ENCODE results near the gene SASH1. TPM values are rescaled to one million over a fixed set of nuclear protein-coding genes. Genes with fewer than 3 reads are reported as not detected.

Gene SASH1
- total and polyA plus RNA-seq, 9 of the 15 experiments (the other 6 are each of a cell fraction or from before 2014, with no cell fraction given): 0.35 to 3.5 (median 1.6) TPM

DNA sequence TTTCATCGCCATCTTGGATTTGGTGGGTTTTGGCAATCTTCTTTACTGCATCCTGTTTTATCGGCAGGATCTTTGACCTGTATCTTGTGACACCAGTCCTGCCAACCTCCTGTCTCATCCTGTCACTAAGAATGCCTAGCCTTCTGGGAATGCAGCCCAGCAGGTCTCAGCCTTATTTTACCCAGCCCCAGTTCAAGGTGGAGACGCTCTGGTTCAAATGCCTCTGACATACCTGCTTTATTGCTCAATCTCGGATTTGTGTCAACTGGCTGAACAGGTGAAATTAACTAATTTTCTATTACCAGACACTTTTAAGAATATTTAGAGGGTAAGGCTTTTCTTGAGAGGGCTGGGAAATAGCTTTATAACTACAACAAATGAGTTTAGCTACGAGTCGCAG, 102.5 kb downstream of the SASH1 start:
- no peak overlapping the region for H3K4me3 ChIP-seq
- peaks cover 23 to 34% of the 10 kb centered on the region in 2 experiments for H3K27me3 ChIP-seq (ENCODE audit: control insufficient read depth in 2 of 2, insufficient read depth in 2 of 2, low read length in 2 of 2)
- ChIA-PET POLR2A (interaction anchor here (0.6 to 0.8 kb wide), 2 partner anchors 13 to 189 kb away, joined by 3 read pairs; no protein-coding TSS in a partner anchor), CTCF (ENCODE audit: low intra/inter-chr PET ratio) (no interaction called here)
- H2AFZ ChIP-seq (ENCODE audit: low read depth, low read length): no peak overlapping the region
- DNase-seq (ENCODE audit: extremely low read depth in 1 of 4, low spot score in 3 of 4) (no peak), FAIRE-seq (no peak), ATAC-seq (no peak)
- H3K27ac ChIP-seq (ENCODE audit: extremely low read depth, low read depth, low read length): no peak overlapping the region
- BruUV-seq (replicated peaks): no TSS peak
- under 1% methylated on average over 6 of the region's 6 CpGs for WGBS (ENCODE audit: insufficient coverage, low coverage, missing lambda C conversion rate)
- H3K9ac ChIP-seq (ENCODE audit: insufficient read depth in 1 of 2, low read depth in 2 of 2, low read length in 2 of 2): no peak overlapping the region
- H3K36me3 ChIP-seq (ENCODE audit: control insufficient read depth, insufficient read depth, low read length): no peaks in the 10 kb centered on the region
- in situ Hi-C loops (cut with MboI) (no loop called here), intact Hi-C loops (cut with micrococcal nuclease) (no loop called here)
- H3K9me3 ChIP-seq (replicated peaks; ENCODE audit: control insufficient read depth, insufficient read depth, low read depth, low read length): no peaks in the 10 kb centered on the region
- no peaks in the 10 kb centered on the region for H3K79me2 ChIP-seq (ENCODE audit: control insufficient read depth, insufficient read depth, low read length)
- H4K20me1 ChIP-seq (replicated peaks; ENCODE audit: control insufficient read depth, insufficient read depth, low read length): 0 out of 2 replicates have a peak, but pooled peaks cover 2% of the 10 kb centered on the region
- H3K4me1 ChIP-seq (replicated peaks in 1 of 2; ENCODE audit: control insufficient read depth in 2 of 2, insufficient read depth in 2 of 2, low read length in 2 of 2): no peaks in the 10 kb centered on the region; a peak in 1 of 5 replicates
- no peaks in the 10 kb centered on the region for H3K9me1 ChIP-seq (ENCODE audit: control insufficient read depth, insufficient read depth, low read length)
- H3K4me2 ChIP-seq (ENCODE audit: insufficient read depth, low read length): no peak overlapping the region
- TF ChIP-seq XRCC4 (IDR thresholded peaks at IDR 0.05; ENCODE audit: extremely low read depth, insufficient read depth, insufficient read length) (no peak), CEBPG (CRISPR knock-in tag; IDR thresholded peaks at IDR 0.05) (no peak), CEBPG (tag; conservative IDR thresholded peaks at IDR 0.05 in 1 of 2, IDR thresholded peaks at IDR 0.05 in 1 of 2) (peak in 1 of 2 experiments; percentile 17; a peak in 1 of 4 replicates)

DNA sequence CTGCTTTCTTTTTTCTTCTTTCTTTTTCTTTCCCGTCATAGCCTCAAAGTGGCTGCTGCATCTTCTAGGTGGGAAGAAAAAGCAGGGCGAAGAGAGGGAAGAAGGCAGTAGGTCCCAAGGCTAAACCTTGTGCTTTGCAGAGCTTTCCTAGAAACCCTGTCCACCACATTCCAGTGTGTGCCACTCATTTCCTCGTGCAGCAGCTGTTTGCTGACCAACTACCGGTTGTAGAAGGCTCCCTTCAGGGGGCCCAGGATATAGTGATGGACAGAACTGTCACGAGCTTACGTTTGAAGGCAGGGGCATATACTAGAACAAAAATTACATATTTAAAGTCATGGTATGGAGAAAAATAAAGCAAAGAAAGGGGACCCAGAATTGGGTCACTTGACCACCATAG, 103.0 kb downstream of the SASH1 start:
- POLR2A ChIA-PET: interaction anchor here (0.8 kb wide), 1 partner anchor 13 kb away, joined by 3 read pairs; no protein-coding TSS in a partner anchor
- CTCF ChIA-PET (ENCODE audit: low intra/inter-chr PET ratio): no interaction called here
- TF ChIP-seq, protein P1, sequence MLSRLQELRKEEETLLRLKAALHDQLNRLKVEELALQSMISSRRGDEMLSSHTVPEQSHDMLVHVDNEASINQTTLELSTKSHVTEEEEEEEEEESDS (CRISPR knock-in tag; IDR thresholded peaks at IDR 0.05): no peak
- no peak for TF ChIP-seq DMBX1 (CRISPR knock-in tag; IDR thresholded peaks at IDR 0.05; ENCODE audit: borderline replicate concordance)
- TF ChIP-seq, protein P2, sequence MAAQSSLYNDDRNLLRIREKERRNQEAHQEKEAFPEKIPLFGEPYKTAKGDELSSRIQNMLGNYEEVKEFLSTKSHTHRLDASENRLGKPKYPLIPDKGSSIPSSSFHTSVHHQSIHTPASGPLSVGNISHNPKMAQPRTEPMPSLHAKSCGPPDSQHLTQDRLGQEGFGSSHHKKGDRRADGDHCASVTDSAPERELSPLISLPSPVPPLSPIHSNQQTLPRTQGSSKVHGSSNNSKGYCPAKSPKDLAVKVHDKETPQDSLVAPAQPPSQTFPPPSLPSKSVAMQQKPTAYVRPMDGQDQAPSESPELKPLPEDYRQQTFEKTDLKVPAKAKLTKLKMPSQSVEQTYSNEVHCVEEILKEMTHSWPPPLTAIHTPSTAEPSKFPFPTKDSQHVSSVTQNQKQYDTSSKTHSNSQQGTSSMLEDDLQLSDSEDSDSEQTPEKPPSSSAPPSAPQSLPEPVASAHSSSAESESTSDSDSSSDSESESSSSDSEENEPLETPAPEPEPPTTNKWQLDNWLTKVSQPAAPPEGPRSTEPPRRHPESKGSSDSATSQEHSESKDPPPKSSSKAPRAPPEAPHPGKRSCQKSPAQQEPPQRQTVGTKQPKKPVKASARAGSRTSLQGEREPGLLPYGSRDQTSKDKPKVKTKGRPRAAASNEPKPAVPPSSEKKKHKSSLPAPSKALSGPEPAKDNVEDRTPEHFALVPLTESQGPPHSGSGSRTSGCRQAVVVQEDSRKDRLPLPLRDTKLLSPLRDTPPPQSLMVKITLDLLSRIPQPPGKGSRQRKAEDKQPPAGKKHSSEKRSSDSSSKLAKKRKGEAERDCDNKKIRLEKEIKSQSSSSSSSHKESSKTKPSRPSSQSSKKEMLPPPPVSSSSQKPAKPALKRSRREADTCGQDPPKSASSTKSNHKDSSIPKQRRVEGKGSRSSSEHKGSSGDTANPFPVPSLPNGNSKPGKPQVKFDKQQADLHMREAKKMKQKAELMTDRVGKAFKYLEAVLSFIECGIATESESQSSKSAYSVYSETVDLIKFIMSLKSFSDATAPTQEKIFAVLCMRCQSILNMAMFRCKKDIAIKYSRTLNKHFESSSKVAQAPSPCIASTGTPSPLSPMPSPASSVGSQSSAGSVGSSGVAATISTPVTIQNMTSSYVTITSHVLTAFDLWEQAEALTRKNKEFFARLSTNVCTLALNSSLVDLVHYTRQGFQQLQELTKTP (IDR thresholded peaks at IDR 0.05; ENCODE audit: low read depth in 1 of 2, partially characterized antibody in 2 of 2): no peak
- TF ChIP-seq NR3C1 (CRISPR knock-in tag; IDR thresholded peaks at IDR 0.05): no peak
- no peak for TF ChIP-seq TRIM24 (IDR thresholded peaks at IDR 0.05)
- no peak for TF ChIP-seq POLR2H (tag; IDR thresholded peaks at IDR 0.05; ENCODE audit: low read depth)
- no peak for TF ChIP-seq TCF3 (CRISPR knock-in tag; IDR thresholded peaks at IDR 0.05)
- TF ChIP-seq NFE2L1 (tag; IDR thresholded peaks at IDR 0.05; ENCODE audit: borderline replicate concordance, low read depth): no peak
- no peak for TF ChIP-seq MAFK (IDR thresholded peaks at IDR 0.05; ENCODE audit: low read length)

More for the DNA sequence above, 103.0 kb downstream of the SASH1 start:
- under 1% methylated on average over 6 of the region's 6 CpGs for WGBS (ENCODE audit: insufficient coverage, low coverage, missing lambda C conversion rate)
- in situ Hi-C loops (cut with MboI) (no loop called here), intact Hi-C loops (cut with micrococcal nuclease) (no loop called here)
- Histone ChIP-seq H3K4me3 (no peak overlapping the region), H3K9ac (ENCODE audit: insufficient read depth in 1 of 2, low read depth in 2 of 2, low read length in 2 of 2) (no peak overlapping the region), H3K27ac (ENCODE audit: extremely low read depth, low read depth, low read length) (no peak overlapping the region), H3K4me1 (replicated peaks in 1 of 2; ENCODE audit: control insufficient read depth in 2 of 2, insufficient read depth in 2 of 2, low read length in 2 of 2) (no peaks in the 10 kb centered on the region; a peak in 1 of 5 replicates), H3K79me2 (ENCODE audit: control insufficient read depth, insufficient read depth, low read length) (no peaks in the 10 kb centered on the region), H3K9me3 (replicated peaks; ENCODE audit: control insufficient read depth, insufficient read depth, low read depth, low read length) (no peaks in the 10 kb centered on the region), H2AFZ (ENCODE audit: low read depth, low read length) (no peak overlapping the region), H3K36me3 (ENCODE audit: control insufficient read depth, insufficient read depth, low read length) (no peaks in the 10 kb centered on the region), H4K20me1 (replicated peaks; ENCODE audit: control insufficient read depth, insufficient read depth, low read length) (0 out of 2 replicates have a peak, but pooled peaks cover 2% of the 10 kb centered on the region), H3K4me2 (ENCODE audit: insufficient read depth, low read length) (no peak overlapping the region), H3K27me3 (ENCODE audit: control insufficient read depth in 2 of 2, insufficient read depth in 2 of 2, low read length in 2 of 2) (peaks cover 20 to 32% of the 10 kb centered on the region in 2 experiments), H3K9me1 (ENCODE audit: control insufficient read depth, insufficient read depth, low read length) (no peaks in the 10 kb centered on the region)
- FAIRE-seq (no peak), DNase-seq (ENCODE audit: extremely low read depth in 1 of 4, low spot score in 3 of 4) (no peak), ATAC-seq (no peak)
- no TSS peak for BruUV-seq (replicated peaks)
